Suprapubic skin (tissue), 3 donors: ENCODE measurements around the gene MUC21.

Experiments
- CTCF ChIP-seq, 2 donors: fragments of 200-600 bp in 1 of 2; fragments of 450-650 bp in 1 of 2; sonication (generic) in 1 of 2; IDR thresholded peaks; one replicate each; pipeline ENCODE4 v1.5.1; 2016 to 2019; ENCODE audit warnings: antibody characterized with exemption in 2 of 2, mild to moderate bottlenecking in 1 of 2, moderate library complexity in 1 of 2
- POLR2AphosphoS5 ChIP-seq, 3 donors: sonication (generic); formaldehyde crosslinking; IDR thresholded peaks; one replicate each; pipeline ENCODE4 v1.6.1; 2017; ENCODE audit warnings: antibody characterized with exemption in 3 of 3

GRCh38 chr6:30940361-30940986, 43.0 kb upstream of the MUC21 start, which contains the start of gene MUCL3:
- no peak for TF ChIP-seq POLR2AphosphoS5 (IDR thresholded peaks at IDR 0.05)
- TF ChIP-seq CTCF (IDR thresholded peaks at IDR 0.05), result no peak
